Fibroblast of lung (primary cell): ENCODE data around the gene BMPR1B.

ENCODE experiments used
- CTCF ChIP-seq, 2 donors: IDR thresholded peaks in 1 of 2; conservative IDR thresholded peaks in 1 of 2; 1 replicate in 1 of 2; 2 replicates in 1 of 2; pipeline ENCODE4 v1.5.1; 2011 to 2012; ENCODE audit warnings: low read length in 2 of 2, control low read depth in 1 of 2, inconsistent platforms in 1 of 2, low read depth in 1 of 2, mild to moderate bottlenecking in 1 of 2
- EZH2 ChIP-seq: IDR thresholded peaks from 2 replicates; pipeline ENCODE4 v1.5.1; 2012; ENCODE audit warnings: low read length, control low read depth, mild to moderate bottlenecking; ENCODE audit errors: missing control alignments

- TF ChIP-seq CTCF (conservative IDR thresholded peaks at IDR 0.05 in 1 of 2, IDR thresholded peaks at IDR 0.05 in 1 of 2; ENCODE audit: low read depth in 1 of 2, low read length in 2 of 2) (no peak), EZH2 (no peak)
Observed at GRCh38 chr4:94722270-94722669, 35.5 kb upstream of the BMPR1B start.
